BE2C (cell line): ENCODE data around the gene ARF4. TPM values are rescaled to one million over a fixed set of nuclear protein-coding genes. Genes with fewer than 3 reads are reported as not detected.
"Not testable (repeated sequence)": the region's sequence is repeated elsewhere in the genome, so short reads cannot be mapped to it uniquely, and the experiment has no call there.

Experiments
- DNase-seq: peaks from one replicate; pipeline ENCODE4 v3.0.0-alpha.2; 2020
- H3K27me3 ChIP-seq: fragments of 250-450 bp; sonication (Bioruptor Pico); 2 replicates; pipeline ENCODE4 v1.5.1; 2020; ENCODE audit warnings: mild to moderate bottlenecking
- H3K36me3 ChIP-seq: fragments of 250-450 bp; sonication (Bioruptor Pico); 2 replicates; pipeline ENCODE4 v1.5.1; 2020; ENCODE audit warnings: mild to moderate bottlenecking
- H3K4me1 ChIP-seq: fragments of 250-450 bp; sonication (Bioruptor Pico); 2 replicates; pipeline ENCODE4 v1.5.1; 2020
- H3K4me3 ChIP-seq: 2 replicates; pipeline ENCODE4 v1.5.1; 2011; ENCODE audit warnings: low read depth, low read length
- H3K9me3 ChIP-seq: fragments of 250-450 bp; sonication (Bioruptor Pico); 2 replicates; pipeline ENCODE4 v1.5.1; 2020
- polyA plus RNA-seq: library from polyadenylated mRNA; unstranded; fragments of >200 nt; gene quantifications from one replicate; pipeline ENCODE4 v1.2.1, GENCODE V29; 2012; ENCODE audit warnings: low read depth, missing spikeins; ENCODE audit not compliant: insufficient read length, insufficient read depth
- TF ChIP-seq, protein P1 (sequence below): IDR thresholded peaks from 2 replicates; pipeline ENCODE4 v1.5.1; 2012; ENCODE audit warnings: mild to moderate bottlenecking, low read depth, low read length

Gene ARF4
- 133 TPM for polyA plus RNA-seq

DNA sequence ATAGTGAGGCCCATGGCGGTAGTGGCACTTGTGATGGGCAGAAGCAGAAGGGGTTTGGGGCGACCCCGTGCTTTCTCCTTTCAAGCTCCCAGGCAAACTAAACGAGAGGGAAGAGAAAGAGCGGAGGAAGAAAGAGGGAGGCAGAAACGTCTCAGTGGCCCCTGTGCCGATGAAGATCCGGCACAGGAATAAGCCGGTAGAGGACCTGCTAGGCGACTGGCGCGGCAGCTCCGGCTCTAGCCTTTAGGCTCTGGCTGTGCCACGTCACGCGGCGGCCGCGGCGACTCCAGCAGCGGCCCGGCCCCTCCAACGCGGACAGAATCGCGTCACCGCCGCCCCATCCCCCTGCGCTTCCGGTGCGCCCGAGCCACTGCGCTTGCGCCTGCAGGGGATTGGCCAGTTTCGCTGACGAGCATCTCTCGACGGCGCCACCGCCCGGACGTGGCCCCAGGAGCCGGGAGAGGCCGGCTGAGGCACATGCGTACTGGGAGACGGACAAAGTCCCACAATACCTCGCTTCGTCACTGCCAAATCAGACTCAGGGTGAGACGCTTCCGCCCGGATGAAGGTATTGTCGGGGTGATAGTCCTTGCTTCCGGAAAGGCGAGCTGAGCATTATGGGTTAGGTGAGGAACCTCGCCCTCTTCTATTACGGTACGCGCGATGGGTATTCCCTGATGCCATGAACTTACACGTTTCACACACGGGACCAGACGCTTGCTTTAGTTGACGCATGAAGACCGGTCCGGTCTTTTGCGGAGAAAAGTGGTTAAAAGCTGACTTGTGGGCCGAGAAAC, at the start of gene ARF4:
Gene ARF4 (minus strand): TSS at position 218 of the 797 bp plus-strand sequence. CDS start 204 bp downstream, at position 14.
- H3K9me3 ChIP-seq = no peaks in the 10 kb centered on the region
- no peaks in the 10 kb centered on the region for H3K36me3 ChIP-seq
- peak within 1 kb of the TSS; percentile 88 for H3K4me3 ChIP-seq
- H3K27me3 ChIP-seq = no peaks in the 10 kb centered on the region
- TF ChIP-seq, protein P1, sequence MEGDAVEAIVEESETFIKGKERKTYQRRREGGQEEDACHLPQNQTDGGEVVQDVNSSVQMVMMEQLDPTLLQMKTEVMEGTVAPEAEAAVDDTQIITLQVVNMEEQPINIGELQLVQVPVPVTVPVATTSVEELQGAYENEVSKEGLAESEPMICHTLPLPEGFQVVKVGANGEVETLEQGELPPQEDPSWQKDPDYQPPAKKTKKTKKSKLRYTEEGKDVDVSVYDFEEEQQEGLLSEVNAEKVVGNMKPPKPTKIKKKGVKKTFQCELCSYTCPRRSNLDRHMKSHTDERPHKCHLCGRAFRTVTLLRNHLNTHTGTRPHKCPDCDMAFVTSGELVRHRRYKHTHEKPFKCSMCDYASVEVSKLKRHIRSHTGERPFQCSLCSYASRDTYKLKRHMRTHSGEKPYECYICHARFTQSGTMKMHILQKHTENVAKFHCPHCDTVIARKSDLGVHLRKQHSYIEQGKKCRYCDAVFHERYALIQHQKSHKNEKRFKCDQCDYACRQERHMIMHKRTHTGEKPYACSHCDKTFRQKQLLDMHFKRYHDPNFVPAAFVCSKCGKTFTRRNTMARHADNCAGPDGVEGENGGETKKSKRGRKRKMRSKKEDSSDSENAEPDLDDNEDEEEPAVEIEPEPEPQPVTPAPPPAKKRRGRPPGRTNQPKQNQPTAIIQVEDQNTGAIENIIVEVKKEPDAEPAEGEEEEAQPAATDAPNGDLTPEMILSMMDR = no peak
- H3K4me1 ChIP-seq = no peaks in the 10 kb centered on the region
- peak; percentile 95 for DNase-seq

DNA sequence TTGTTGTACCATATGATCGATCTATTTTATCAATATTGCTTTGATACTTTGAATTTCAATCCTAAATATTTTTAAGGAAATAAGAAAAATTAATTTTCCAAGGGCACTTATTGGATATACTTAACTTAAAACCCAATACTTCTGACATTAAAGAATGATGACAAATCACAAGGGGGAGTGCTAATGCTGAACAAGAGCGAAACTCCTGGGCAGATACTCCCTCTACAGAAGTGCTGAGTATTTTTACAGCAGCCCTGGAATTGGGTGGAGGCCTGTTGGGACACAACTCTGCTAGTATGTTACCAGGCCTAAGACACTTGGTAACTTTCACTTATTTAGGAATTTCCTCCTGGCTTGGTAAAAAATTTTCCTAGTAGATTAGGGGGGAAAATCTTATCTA, 49.6 kb upstream of the ARF4 start:
- Histone ChIP-seq H3K27me3 (no peaks in the 10 kb centered on the region), H3K4me1 (no peaks in the 10 kb centered on the region), H3K4me3 (no peak overlapping the region), H3K9me3 (no peaks in the 10 kb centered on the region), H3K36me3 (no peaks in the 10 kb centered on the region)
- no peak for DNase-seq
- TF ChIP-seq, protein P1 = no peak

DNA sequence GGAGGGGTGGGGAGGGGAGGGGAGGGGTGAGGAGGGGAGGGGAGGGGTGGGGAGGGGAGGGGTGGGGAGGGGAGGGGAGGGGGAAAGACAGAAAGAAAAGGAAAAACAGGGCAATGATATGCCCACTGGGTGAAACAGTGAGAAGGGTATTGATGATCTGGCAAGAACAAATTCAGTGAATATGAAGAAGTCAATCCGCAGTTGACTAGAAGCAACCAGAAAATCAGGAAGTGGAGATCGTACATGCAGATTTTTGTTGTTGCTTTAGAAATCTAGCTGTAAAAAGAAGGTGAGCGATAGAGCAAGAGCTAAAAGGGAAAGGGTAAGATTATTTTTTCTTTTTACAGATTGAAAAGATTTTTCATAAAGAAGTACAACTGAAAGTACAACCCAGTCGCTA, 47.6 kb upstream of the ARF4 start:
- Histone ChIP-seq H3K36me3 (no peaks in the 10 kb centered on the region), H3K4me1 (no peaks in the 10 kb centered on the region), H3K4me3 (no peak overlapping the region), H3K9me3 (no peaks in the 10 kb centered on the region), H3K27me3 (no peaks in the 10 kb centered on the region)
- no peak for DNase-seq
- TF ChIP-seq, protein P1 = no peak

DNA sequence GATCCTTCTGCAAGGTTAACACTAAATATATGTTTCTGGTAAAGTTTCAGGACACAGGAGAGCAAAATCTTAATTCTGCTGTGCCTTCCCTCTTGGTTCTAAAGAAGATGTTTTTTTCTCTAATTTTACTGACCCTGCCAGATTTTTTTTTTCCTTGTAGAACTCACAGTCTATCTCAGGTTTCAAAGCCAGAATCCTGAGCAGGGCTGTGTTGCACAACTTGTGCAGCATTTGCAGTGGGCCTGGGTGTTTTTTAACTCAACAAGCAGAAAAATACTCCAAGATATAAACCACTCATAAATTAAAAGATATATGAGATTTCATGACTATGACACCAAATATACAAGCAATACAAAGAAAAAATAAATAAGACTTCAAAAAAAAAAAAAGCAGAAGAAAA, 40.2 kb upstream of the ARF4 start:
- no peak for DNase-seq
- no peaks in the 10 kb centered on the region for H3K27me3 ChIP-seq
- TF ChIP-seq, protein P1 = no peak
- H3K4me3 ChIP-seq = no peak overlapping the region
- H3K36me3 ChIP-seq = no peaks in the 10 kb centered on the region
- no peaks in the 10 kb centered on the region for H3K9me3 ChIP-seq
- no peaks in the 10 kb centered on the region for H3K4me1 ChIP-seq

DNA sequence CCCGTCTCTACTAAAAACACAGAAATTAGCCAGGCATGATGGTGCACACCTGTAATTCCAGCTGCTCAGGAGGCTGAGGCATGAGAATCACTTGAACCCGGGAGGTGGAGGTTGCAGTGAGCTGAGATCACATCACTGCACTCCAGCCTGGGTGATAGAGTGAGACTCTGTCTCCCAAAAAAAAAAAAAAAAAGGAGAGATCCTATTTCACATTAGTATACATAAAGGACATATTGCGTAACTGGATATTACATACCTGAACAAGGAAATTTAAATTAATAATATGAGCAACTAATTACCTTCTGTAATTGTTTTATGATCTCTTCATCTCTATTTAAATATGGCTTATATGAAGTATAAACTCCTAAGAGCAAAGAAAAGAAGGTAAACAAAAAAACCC, 37.1 kb upstream of the ARF4 start:
- not testable (repeated sequence) for H3K4me1 ChIP-seq, H3K4me3 ChIP-seq, H3K9me3 ChIP-seq, DNase-seq, H3K27me3 ChIP-seq, H3K36me3 ChIP-seq

DNA sequence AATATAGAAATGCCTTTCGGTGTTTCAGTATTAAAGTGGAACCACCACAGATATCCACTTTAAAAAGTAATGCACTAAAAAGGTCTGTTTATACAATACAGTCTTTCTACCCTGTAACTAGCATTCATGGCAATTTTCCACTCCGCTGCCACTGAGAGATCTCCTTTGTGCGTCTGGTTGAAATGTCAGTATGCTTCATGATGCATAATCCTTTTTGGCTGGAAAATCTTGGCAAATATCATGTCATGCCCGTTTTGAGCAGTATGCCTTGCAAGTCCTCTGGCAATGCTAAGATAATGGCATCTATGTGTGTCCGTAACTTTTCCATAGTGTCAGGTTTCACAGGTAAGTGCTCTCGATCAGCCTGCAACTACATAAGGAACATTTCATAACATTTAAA, 30.8 kb upstream of the ARF4 start:
- Histone ChIP-seq H3K36me3 (no peaks in the 10 kb centered on the region), H3K4me3 (no peak overlapping the region), H3K4me1 (no peaks in the 10 kb centered on the region), H3K27me3 (no peaks in the 10 kb centered on the region), H3K9me3 (no peaks in the 10 kb centered on the region)
- TF ChIP-seq, protein P1 = no peak
- DNase-seq = no peak
